Ovary (tissue), 3 donors: ENCODE results near the gene KCNN4.

Source experiments
- POLR2A ChIP-seq: fragments of 450-650 bp; IDR thresholded peaks from one replicate; pipeline ENCODE4 v1.6.1; 2017; ENCODE audit warnings: antibody characterized with exemption, mild to moderate bottlenecking, moderate library complexity
- TF ChIP-seq, protein P1 (sequence below), 3 donors: fragments of 450-650 bp in 2 of 3; fragments of 200-600 bp in 1 of 3; IDR thresholded peaks; one replicate each; pipeline versions ENCODE4 v1.5.1 to v1.8.0; 2016 to 2022; ENCODE audit warnings: antibody characterized with exemption in 3 of 3, mild to moderate bottlenecking in 1 of 3
- donor health status: DM: no; HTN: no; CAD: no.

DNA sequence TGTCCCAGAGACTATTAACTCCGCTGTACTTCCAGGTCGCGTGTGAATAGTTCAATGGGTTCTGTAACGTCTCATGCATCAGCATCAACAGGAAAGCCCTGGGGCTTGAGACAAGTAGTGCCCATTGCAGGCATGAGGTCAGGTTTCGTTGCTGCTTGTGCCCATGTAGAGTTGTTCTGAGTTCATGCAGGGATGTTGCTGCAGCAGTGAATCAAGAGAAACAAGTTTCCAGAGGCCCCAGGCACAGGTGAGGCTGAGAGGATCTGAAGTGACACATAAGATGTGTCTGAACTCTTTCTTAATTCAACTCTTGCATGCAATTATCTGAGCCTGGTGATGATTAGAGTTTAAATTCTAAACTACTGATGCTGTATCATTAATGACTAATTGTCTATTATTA is 37.7 kb upstream of the KCNN4 start:
- no peak for TF ChIP-seq POLR2A
- TF ChIP-seq, protein P1, sequence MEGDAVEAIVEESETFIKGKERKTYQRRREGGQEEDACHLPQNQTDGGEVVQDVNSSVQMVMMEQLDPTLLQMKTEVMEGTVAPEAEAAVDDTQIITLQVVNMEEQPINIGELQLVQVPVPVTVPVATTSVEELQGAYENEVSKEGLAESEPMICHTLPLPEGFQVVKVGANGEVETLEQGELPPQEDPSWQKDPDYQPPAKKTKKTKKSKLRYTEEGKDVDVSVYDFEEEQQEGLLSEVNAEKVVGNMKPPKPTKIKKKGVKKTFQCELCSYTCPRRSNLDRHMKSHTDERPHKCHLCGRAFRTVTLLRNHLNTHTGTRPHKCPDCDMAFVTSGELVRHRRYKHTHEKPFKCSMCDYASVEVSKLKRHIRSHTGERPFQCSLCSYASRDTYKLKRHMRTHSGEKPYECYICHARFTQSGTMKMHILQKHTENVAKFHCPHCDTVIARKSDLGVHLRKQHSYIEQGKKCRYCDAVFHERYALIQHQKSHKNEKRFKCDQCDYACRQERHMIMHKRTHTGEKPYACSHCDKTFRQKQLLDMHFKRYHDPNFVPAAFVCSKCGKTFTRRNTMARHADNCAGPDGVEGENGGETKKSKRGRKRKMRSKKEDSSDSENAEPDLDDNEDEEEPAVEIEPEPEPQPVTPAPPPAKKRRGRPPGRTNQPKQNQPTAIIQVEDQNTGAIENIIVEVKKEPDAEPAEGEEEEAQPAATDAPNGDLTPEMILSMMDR (IDR thresholded peaks at IDR 0.05): no peak
